NK-92 treated with Interleukin-12 subunit alpha and Interleukin-12 subunit beta, amount 100 ng/mL, for 24 hours (cell line): ENCODE results near the gene RBM34.
"Not testable (repeated sequence)": the region's sequence is repeated elsewhere in the genome, so short reads cannot be mapped to it uniquely, and the experiment has no call there.

Experiments used
- DNase-seq: peaks from one replicate; lab custom pipeline; 2025; lab: John Stamatoyannopoulos, UW

The RBM34 gene

GRCh38 chr1:235113183-235113917 lies 47.7 kb downstream of the RBM34 start:
- no peak for DNase-seq

- DNase-seq, result no peak
Observed at GRCh38 chr1:235112297-235113182, 48.5 kb downstream of the RBM34 start.

- DNase-seq, result no peak
Observed at GRCh38 chr1:235111107-235111506, 49.9 kb downstream of the RBM34 start.

DNA sequence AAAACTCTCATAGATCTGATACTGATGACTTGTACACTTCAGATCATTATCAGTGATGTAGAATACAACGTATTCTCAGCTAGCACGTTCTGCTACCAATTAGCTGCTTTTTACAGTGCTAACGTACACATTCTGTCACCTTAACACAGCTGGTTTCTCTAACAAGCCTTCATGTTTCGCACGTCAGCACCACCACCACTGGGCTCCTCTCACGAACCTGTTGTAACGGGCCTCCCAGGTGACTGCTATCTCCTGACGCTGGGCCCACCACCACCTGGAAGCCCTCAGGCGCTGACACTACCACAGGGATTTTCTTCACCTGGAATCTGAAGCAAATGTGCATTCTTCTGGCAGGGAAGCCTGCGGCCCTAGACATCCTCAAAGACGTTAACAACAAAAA lies 52.2 kb downstream of the RBM34 start:
- no peak for DNase-seq

DNA sequence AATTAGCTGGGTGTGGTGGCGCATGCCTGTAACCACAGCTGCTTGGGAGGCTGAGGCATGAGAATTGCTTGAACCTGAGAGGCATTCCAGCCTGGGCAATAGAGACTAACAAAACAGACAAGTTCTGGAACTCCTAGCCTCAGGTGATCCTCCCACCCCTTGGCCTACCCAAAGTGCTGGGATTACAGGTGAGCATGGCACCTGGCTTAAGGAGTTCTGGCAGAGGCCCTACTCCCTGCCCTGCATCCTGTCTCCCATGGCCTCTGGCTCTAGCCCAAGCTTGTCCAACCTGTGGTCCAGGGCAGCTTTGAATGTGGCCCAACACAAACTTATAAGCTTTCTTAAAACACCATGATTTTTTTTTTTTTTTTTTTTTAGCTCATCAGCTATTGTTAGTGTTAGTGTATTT lies 52.9 kb downstream of the RBM34 start:
- DNase-seq, result no peak

DNA sequence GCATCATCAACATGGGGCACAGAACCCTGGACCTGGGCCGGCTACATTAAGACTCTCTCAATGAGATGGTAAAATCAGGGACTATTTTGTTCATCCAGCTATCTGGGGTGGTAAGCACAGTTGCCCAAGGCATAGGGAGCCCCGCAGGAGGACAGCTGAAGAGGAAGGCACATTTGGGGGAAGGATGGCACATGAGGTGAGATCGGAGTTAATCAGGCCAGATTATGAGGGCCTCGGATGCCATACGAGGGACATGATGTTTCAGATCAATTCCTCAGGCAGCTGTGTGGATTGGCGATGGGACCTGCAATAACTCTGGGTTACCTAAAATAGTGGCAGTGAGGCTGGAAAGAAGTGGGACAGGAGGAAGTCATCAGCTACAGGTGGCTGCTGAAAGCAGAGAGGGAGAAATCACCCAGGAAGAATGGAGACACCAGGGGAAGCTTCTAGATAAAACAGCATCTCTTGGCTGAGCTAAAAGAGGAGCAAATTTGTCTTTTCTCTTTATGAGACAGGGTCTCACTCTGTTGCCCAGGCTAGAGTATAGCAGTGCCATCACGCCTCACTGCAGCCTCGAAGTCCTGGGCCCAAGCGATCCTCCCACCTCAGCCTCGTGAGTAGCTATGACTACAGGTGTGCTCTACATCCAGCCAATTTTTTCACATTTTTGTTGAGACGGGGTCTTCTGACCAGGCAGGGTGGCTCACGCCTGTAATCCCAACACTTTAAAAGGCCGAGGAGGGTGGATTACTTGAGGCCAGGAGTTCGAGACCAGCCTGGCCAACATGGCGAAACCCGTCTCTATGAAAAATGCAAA lies 53.5 kb downstream of the RBM34 start:
- DNase-seq, result no peak

DNA sequence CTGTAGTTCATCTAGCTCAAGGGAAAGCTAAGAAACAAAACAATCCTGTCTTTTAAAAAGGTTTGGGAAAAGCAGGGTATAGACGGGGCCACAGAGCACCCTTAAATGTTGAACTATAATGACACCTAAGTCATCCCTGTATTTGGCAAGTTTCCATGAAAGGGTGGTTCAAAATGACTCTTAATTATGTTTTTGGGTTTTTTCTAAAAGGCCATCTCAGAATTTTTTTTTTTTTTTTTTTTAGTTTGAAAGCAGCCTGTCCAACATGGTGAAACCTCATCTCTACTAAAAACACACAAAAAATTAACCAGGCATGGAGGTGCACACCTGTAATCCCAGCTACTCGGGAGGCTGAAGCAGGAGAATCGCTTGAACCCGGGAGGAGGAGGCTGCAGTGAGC lies 54.6 kb downstream of the RBM34 start:
- no peak for DNase-seq

DNA sequence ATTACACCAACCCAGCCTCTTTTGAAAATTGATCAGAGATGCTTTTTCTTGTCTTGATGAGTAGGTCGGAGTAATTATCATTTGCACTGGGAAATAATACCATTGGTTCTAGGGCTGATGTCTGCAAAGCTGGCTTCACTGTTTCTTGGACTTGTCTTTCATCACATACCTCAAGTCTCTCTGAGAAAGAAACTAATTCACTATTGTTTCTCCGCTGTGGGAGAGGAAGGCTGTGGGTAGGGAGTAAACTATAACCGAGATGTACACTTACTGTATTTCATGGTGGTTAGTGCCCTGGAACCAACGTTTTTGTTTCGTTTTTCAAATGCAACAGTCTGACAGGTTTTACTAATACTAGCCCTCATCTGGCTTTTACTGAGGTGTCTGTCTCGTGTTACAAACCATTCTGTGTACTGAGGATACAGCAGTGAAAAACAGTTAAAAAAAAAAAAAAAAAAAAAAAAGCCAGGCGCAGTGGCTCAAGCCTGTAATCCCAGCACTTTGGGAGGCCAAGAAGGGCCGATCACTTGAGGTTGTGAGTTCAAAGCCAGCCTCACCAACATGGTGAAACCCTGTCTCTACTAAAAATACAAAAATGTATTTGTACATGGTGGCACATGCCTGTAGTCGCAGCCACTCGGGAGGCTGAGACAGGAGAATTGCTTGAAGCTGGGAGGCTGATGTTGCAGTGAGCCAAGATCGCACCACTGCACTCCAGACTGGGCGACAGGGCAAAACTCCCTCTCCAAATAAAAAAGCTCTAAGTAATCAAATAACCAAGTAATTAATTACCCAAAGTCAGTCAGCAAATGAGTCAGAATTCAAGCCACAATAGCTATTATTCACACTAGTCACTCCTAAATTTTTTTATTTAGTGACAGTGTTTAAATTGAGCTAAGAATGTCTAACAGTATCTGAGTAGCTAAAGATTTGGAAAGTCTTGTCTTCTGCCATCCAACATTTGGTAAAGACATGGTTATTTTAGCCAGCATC lies 55.7 kb downstream of the RBM34 start:
- no peak for DNase-seq

DNA sequence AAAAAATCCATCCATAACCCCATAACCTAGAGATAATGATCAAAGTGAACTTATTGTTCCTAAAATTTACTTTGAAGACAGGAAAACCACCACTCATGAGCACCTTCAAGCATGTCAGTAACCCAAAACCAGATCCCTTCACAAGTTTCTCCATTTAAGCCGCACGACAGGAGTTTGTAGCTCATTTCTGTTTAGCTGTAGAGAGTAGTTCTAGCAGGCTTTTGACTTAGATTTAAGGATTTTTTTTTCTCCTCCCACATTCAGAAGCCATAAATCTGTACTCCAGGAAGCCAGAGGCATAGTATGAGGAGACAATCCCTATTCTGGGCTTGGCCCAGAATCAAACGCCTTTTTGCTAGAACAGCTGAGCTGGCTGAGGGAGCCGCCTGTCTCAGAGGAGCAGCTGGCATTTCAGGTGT lies 58.0 kb downstream of the RBM34 start:
- no peak for DNase-seq

- DNase-seq, result no peak
Observed at GRCh38 chr1:235102259-235102582, 58.8 kb downstream of the RBM34 start.

DNA sequence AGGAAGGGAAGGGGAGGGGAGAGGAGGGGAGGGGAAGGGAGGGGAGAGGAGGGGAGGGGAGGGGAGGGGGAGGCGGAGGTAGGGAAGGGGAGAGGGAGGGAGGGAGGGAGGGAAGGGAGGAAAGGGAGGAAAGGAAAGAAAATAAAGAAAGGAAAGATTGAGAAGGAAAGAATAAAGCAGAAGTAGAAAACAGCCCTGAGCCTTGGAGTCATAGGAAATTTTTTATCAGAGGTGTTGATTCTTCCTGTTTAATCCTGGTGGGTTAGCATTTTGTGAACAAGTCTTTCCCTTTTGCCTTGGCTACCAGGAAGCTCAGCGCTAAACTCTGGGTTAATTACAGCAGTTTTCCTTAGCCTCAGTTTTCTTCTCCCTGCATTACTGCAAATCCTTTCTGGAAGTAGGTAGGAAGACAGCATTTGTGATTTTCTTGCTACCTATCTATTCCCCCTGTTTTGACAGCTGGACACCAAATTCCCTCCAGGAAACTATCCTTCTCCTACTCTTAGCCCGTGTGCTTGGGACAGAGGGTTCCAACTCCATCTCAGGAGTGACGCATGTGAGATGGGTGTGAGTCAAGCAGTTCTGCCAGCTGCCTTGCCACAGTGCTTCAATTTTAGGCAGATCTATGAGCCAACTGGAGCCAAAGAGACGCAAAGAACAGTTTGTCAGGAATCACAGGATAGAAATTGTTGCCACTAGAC lies 59.3 kb downstream of the RBM34 start:
- DNase-seq, result no peak

DNA sequence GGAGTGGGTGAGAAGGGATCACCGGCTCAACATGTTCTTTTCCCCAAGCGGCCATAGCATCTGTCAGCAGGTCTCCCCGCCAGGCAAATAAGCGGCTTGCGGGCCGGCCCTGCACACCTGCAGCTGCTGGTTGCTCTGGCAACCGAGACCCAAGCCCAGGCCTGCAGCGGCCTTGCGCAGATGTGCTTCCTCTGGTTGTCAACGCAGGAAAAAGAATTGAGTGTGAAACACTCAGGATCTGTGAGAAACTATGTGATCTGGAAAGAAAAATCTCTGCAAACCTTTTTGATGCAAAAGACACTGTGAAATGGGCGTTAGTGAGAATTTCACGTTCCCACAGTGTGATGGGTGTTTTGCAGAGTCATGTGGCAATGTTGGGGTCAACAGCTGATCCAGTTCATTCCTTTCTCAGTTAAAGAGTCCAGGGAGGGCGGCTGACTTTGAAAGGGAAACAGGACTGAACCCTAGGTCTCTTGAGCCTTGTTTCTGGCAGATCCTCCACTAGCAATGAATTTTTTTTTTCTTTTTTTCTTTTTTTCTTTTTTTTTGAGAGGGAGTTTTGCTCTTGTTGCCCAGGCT lies 60.8 kb downstream of the RBM34 start:
- no peak for DNase-seq

DNA sequence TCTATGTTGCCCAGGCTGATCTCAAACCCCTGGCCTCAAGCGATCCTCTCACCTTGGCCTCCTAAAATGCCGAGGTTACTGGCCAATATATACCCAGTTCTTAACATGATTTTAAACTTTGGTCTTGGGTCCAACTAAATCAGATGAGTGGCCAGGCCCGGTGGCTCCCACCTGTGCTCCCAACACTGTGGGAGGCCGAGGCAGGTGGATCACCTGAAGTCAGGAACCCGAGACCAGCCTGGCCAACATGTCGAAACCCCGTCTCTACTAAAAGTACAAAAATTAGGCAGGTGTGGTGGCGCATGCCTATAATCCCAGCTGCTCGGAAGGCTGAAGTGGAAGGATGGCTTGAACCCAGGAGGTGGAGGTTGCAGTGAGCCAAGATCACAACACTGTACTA lies 62.1 kb downstream of the RBM34 start:
- DNase-seq, result no peak

DNA sequence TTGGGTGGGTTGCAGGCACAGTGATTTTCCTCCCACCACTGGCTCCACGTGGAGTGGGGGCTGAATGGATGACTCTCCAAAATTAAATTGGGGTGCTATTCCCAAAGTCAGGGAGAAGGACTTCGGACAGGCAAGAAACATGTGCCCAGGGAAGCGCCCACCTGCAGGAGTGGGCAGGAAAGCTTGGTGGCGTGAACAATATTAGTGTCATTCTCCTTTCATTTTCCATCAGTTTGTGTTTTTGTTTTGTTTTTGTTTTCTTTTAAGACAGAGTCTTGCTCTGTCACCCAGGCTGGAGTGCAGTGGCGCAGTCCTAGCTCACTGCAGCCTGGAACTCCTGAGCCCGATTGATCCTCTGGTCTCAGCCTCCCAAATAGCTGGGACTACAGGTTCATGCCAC lies 62.5 kb downstream of the RBM34 start:
- DNase-seq, result no peak

DNA sequence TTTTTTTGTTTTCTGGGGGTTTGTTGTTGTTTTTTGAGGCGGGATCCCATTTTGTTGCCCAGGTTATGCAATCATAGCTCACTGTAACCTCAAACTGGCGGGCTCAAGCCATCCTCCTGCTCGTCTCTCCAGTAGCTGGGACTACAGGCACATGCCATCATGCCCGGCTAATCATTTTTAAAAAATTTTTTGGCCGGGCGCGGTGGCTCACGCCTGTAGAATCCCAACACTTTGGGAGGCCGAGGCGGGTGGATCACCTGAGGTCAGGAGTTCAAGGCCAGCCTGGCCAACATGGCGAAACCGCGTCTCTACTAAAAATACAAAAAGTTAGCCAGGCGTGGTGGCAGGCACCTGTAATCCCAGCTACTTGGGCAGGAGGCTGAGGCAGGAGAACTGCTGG lies 63.5 kb downstream of the RBM34 start:
- not testable (repeated sequence) for DNase-seq

- DNase-seq, result no peak
Observed at GRCh38 chr1:235095938-235096562, 65.0 kb downstream of the RBM34 start.

- DNase-seq, result peak; percentile 36
Observed at GRCh38 chr1:235093696-235094592, 67.1 kb downstream of the RBM34 start.

DNA sequence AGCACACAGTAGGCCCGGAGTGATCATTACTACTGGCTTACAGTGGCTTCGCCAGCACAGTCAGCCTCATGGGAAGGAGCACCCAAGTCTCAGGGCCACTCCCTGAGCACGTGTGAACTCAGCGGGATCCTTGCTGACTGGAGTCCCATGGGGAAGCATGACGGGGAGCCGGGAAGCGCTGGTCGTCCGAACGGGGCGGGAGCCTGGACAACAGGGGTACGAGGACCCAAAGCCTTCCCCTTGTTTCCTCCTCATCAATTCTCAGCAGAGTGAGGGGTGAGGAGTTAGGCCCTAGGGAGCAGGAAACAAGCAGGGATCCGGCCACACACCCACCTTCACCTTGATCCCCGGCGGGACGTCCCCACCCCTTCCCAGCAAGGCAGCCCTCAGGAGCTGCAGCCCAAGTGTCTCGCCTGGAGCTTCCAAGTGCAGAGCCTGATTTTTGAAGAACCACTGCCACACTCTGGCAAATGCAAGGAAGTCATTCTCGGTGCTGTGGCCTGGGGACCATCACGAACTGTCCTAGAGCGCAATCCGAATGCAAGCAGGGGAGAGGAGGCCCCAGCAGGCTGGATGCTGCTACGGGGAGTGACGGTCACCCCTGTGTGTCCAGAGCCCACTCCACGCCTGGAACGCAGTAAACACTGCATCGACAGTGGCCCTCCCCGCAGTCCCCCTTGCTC lies 67.9 kb downstream of the RBM34 start:
- DNase-seq, result no peak
